K562 (cell line): Measurements from ENCODE around the gene APP. TPM values are rescaled to one million over a fixed set of nuclear protein-coding genes. Genes with fewer than 3 reads are reported as not detected.

Experiments
- ATAC-seq: fragments of 200-7000 bp; cut with Tn5 transposase; 3 replicates; pipeline ENCODE4 v1.9.1; 2020; ENCODE audit warnings: moderate library complexity
- BruUV-seq: library from RNA; stranded (reverse); fragments of 400-500 nt; replicated peaks from 2 replicates; lab custom pipeline; 2021; lab: Mats Ljungman, UMichigan
- CTCF ChIA-PET: fragments of 300-600 bp; formaldehyde crosslinking; extraction: SDS; loops from one replicate; lab custom pipeline; 2021; ENCODE audit warnings: low intra/inter-chr PET ratio; lab: Yijun Ruan, JAX
- POLR2A ChIA-PET: fragments of 300-600, 350-650 bp; sonication (Branson Sonifier 250); formaldehyde crosslinking; extraction: SDS; loops from one replicate; lab custom pipeline; 2021; ENCODE audit warnings: antibody characterized with exemption, inconsistent platforms; lab: Yijun Ruan, JAX
- DNase-seq, 4 experiments: peaks; one replicate each; pipeline versions ENCODE4 v3.0.0 to v3.0.0-alpha.2; 2011 to 2018; ENCODE audit warnings: low spot score in 3 of 4, mixed read lengths in 3 of 4; ENCODE audit errors: extremely low read depth in 1 of 4
- FAIRE-seq: peaks from 2 replicates; lab custom pipeline; 2011; peaks lifted over from hg19 to GRCh38; lab: Jason Lieb, UNC
- H2AFZ ChIP-seq: 2 replicates; pipeline ENCODE4 v1.6.0; 2011; ENCODE audit warnings: low read depth, low read length, control low read depth, inconsistent platforms
- H3K27ac ChIP-seq: fragments of 200-600 bp; 3 replicates; pipeline ENCODE4 v1.8.0; 2011; ENCODE audit warnings: low read depth, mild to moderate bottlenecking, control low read depth, inconsistent platforms, low read length, moderate library complexity, mixed read lengths; ENCODE audit errors: extremely low read depth
- H3K27me3 ChIP-seq, 2 experiments: fragments of 300-600 bp in 1 of 2; 2 replicates in 1 of 2; 3 replicates in 1 of 2; pipeline versions ENCODE4 v1.6.0 to v1.8.0; 2011; ENCODE audit warnings: inconsistent platforms in 2 of 2, low read length in 2 of 2, mild to moderate bottlenecking in 1 of 2, mixed read lengths in 1 of 2, moderate library complexity in 1 of 2; ENCODE audit not compliant: control insufficient read depth in 2 of 2, insufficient read depth in 2 of 2
- H3K36me3 ChIP-seq: fragments of 300-600 bp; 3 replicates; pipeline ENCODE4 v1.8.0; 2011; ENCODE audit warnings: mild to moderate bottlenecking, low read length, inconsistent platforms; ENCODE audit not compliant: control insufficient read depth, insufficient read depth
- H3K4me1 ChIP-seq, 2 experiments: fragments of 200-600 bp in 1 of 2; replicated peaks in 1 of 2; 2 replicates in 1 of 2; 3 replicates in 1 of 2; pipeline versions ENCODE4 v1.5.1 to v1.8.0; 2011; ENCODE audit warnings: inconsistent platforms in 2 of 2, low read length in 2 of 2, mild to moderate bottlenecking in 1 of 2, mixed read lengths in 1 of 2, moderate library complexity in 1 of 2; ENCODE audit not compliant: control insufficient read depth in 2 of 2, insufficient read depth in 2 of 2
- H3K4me2 ChIP-seq: 2 replicates; pipeline ENCODE4 v1.6.1; 2011; ENCODE audit warnings: low read length, control low read depth, inconsistent platforms, mixed read lengths; ENCODE audit not compliant: insufficient read depth
- H3K4me3 ChIP-seq: fragments of 200-600 bp; sonication (generic), shearing (Covaris generic); 2 replicates; pipeline ENCODE4 v1.5.1; 2016; ENCODE audit warnings: control low read depth, inconsistent platforms
- H3K79me2 ChIP-seq: fragments of 200-600 bp; 3 replicates; pipeline ENCODE4 v1.8.0; 2011; ENCODE audit warnings: low read length, inconsistent platforms; ENCODE audit not compliant: control insufficient read depth, insufficient read depth
- H3K9ac ChIP-seq, 2 experiments: 2 replicates each; pipeline versions ENCODE4 v1.6.0 to v1.6.1; 2011; ENCODE audit warnings: low read depth in 2 of 2, low read length in 2 of 2, control low read depth in 1 of 2, inconsistent platforms in 1 of 2, mild to moderate bottlenecking in 1 of 2, mixed read lengths in 1 of 2; ENCODE audit not compliant: insufficient read depth in 1 of 2
- H3K9me1 ChIP-seq: one replicate; pipeline ENCODE4 v1.6.0; 2011; ENCODE audit warnings: inconsistent platforms, mild to moderate bottlenecking, low read length, moderate library complexity; ENCODE audit not compliant: control insufficient read depth, insufficient read depth
- H3K9me3 ChIP-seq: replicated peaks from 2 replicates; pipeline ENCODE4 v1.5.1; 2011; ENCODE audit warnings: low read depth, low read length, inconsistent platforms; ENCODE audit not compliant: control insufficient read depth, insufficient read depth
- H4K20me1 ChIP-seq: replicated peaks from 2 replicates; pipeline ENCODE4 v1.6.1; 2011; ENCODE audit warnings: low read length, inconsistent platforms, mixed read lengths; ENCODE audit not compliant: control insufficient read depth, insufficient read depth
- BACH1 ChIP-seq: fragments of 200-800 bp; sonication (Bioruptor generic); IDR thresholded peaks from 2 replicates; pipeline ENCODE4 v1.6.1; 2016; ENCODE audit warnings: missing genetic modification characterization, missing compliant biosample characterization
- CCNT2 ChIP-seq: IDR thresholded peaks from 2 replicates; pipeline ENCODE4 v1.6.1; 2011; ENCODE audit warnings: borderline replicate concordance, low read depth, mild to moderate bottlenecking, moderate library complexity, mixed read lengths, low read length; ENCODE audit not compliant: insufficient read length; ENCODE audit errors: extremely low read depth
- CLOCK ChIP-seq: fragments of 250-450 bp; sonication (Bioruptor Pico); IDR thresholded peaks from 2 replicates; pipeline ENCODE4 v1.4.0; 2020; ENCODE audit warnings: mild to moderate bottlenecking, moderate library complexity, borderline replicate concordance
- CREBBP ChIP-seq: IDR thresholded peaks from one replicate; pipeline ENCODE4 v1.6.1; 2012; ENCODE audit warnings: low read depth, mild to moderate bottlenecking, control low read depth, inconsistent platforms, low read length
- FOXJ3 ChIP-seq: sonication (generic); formaldehyde crosslinking; IDR thresholded peaks from 2 replicates; pipeline ENCODE4 v1.4.0; 2020; ENCODE audit warnings: mild to moderate bottlenecking, missing genetic modification reagents
- HMG20B ChIP-seq: fragments of 250-450 bp; sonication (Bioruptor Pico); IDR thresholded peaks from 2 replicates; pipeline ENCODE4 v1.5.0; 2021; ENCODE audit warnings: mild to moderate bottlenecking
- OTX1 ChIP-seq: fragments of 450-650 bp; formaldehyde crosslinking; IDR thresholded peaks from 2 replicates; pipeline ENCODE4 v1.4.0; 2022; ENCODE audit warnings: mild to moderate bottlenecking
- PML ChIP-seq: IDR thresholded peaks from 2 replicates; pipeline ENCODE4 v1.6.1; 2012; ENCODE audit warnings: low read length, inconsistent platforms
- POLR2A ChIP-seq: fragments of 450-650 bp; conservative IDR thresholded peaks from 2 replicates; pipeline ENCODE4 v1.6.1; 2016
- TCFL5 ChIP-seq: fragments of 250-450 bp; sonication (Bioruptor Pico); conservative IDR thresholded peaks from 2 replicates; pipeline ENCODE4 v1.6.1; 2021; ENCODE audit warnings: mild to moderate bottlenecking, moderate library complexity, matching md5 sums
- ZNF24 ChIP-seq: fragments of 450-650 bp; IDR thresholded peaks from 2 replicates; pipeline ENCODE4 v1.6.1; 2016
- ZNF253 ChIP-seq: fragments of 250-450 bp; sonication (Bioruptor Pico); conservative IDR thresholded peaks from 2 replicates; pipeline ENCODE4 v1.6.1; 2021; ENCODE audit warnings: mild to moderate bottlenecking
- WGBS: fragments of 100-300 bp; shearing (Covaris generic); methylation state at CpG from one replicate; pipeline ENCODE4 v1.1.6; 2016; ENCODE audit warnings: low coverage, mixed read lengths; ENCODE audit not compliant: insufficient coverage; ENCODE audit errors: missing lambda C conversion rate; 5-methylcytosine and 5-hydroxymethylcytosine counted together
- in situ Hi-C: fragments of 300-500 bp; cut with MboI; formaldehyde crosslinking; loops from 4 replicates; pipeline ENCODE4 v1.15.0; 2018; ENCODE audit warnings: inconsistent platforms, mixed read lengths
- intact Hi-C: fragments of 100-400 bp; cut with micrococcal nuclease; formaldehyde crosslinking; loops from 2 replicates; pipeline ENCODE4 v1.14.2; 2022
- polyA plus RNA-seq, 8 experiments: library from polyadenylated mRNA; depleted of rRNA in 4 of 8; stranded (reverse) in 5 of 8; unstranded in 3 of 8; fragments of >200 nt; fragmentation: Nextera tagmentation in 2 of 8; fragmentation: Illumina TruSeq in 1 of 8; extraction: Ambion mirVana in 2 of 8; extraction: Trizol in 1 of 8; gene quantifications; 2 replicates each; pipeline versions ENCODE4 v1.2.1 to v1.2.3, GENCODE V29; 2011 to 2014; ENCODE audit warnings: inconsistent platforms in 1 of 8, missing spikeins in 1 of 8
- total RNA-seq, 7 experiments: library from RNA; depleted of rRNA in 6 of 7; stranded (reverse); fragments of >200 nt in 6 of 7; fragmentation: Illumina TruSeq in 2 of 7; extraction: Trizol in 2 of 7; gene quantifications; 2 replicates each; pipeline versions ENCODE4 v1.2.1 to v1.2.3, GENCODE V29; 2011 to 2021; ENCODE audit warnings: low replicate concordance in 1 of 7

The APP gene
- total and polyA plus RNA-seq, 9 of the 15 experiments (the other 6 are each of a cell fraction or from before 2014, with no cell fraction given) = 0.01 to 1.5 (median 0.16) TPM; not detected in 5

GRCh38 chr21:25979845-25980616, 190.5 kb downstream of the APP start:
- in situ Hi-C loops (no loop called here), intact Hi-C loops (no loop called here)
- H3K9ac ChIP-seq = no peak overlapping the region
- H3K79me2 ChIP-seq = no peaks in the 10 kb centered on the region
- no peak overlapping the region for H2AFZ ChIP-seq
- WGBS = 0% methylated on average over 9 of the region's 9 CpGs
- no peak for TF ChIP-seq POLR2A
- TF ChIP-seq CCNT2 = no peak
- no peak for TF ChIP-seq ZNF24
- TF ChIP-seq CREBBP = no peak
- no peak for TF ChIP-seq TCFL5 (CRISPR knock-in tag)
- TF ChIP-seq HMG20B (CRISPR knock-in tag) = no peak
- no peak for TF ChIP-seq PML
- no peak for TF ChIP-seq ZNF253 (CRISPR knock-in tag)
- TF ChIP-seq FOXJ3 (CRISPR knock-in tag) = no peak
- TF ChIP-seq BACH1 = no peak
- no peak for TF ChIP-seq OTX1
- TF ChIP-seq CLOCK (CRISPR knock-in tag) = no peak
- DNase-seq (no peak), ATAC-seq (no peak), FAIRE-seq (no peak)
- no TSS peak for BruUV-seq
- no peak overlapping the region for H3K27ac ChIP-seq
- ChIA-PET POLR2A (no interaction called here), CTCF (no interaction called here)
- H3K27me3 ChIP-seq = no peaks in the 10 kb centered on the region
- H3K9me1 ChIP-seq = no peaks in the 10 kb centered on the region
- no peaks in the 10 kb centered on the region for H3K9me3 ChIP-seq
- H4K20me1 ChIP-seq = no peaks in the 10 kb centered on the region
- H3K36me3 ChIP-seq = no peaks in the 10 kb centered on the region
- H3K4me1 ChIP-seq = no peaks in the 10 kb centered on the region
- H3K4me2 ChIP-seq = no peak overlapping the region
- H3K4me3 ChIP-seq = no peak overlapping the region
